AG04449 (cell line): Measurements from ENCODE around the gene RIMKLA.
A peak's percentile ranks its signal among the peaks of the same experiment; 100 is the strongest.

ENCODE experiments used
- CTCF ChIA-PET: fragments of 350-600 bp; formaldehyde crosslinking; extraction: SDS; loops from one replicate; lab custom pipeline; 2021; ENCODE audit warnings: antibody characterized with exemption; lab: Yijun Ruan, JAX
- POLR2A ChIA-PET: fragments of 400-600, 350-600 bp; formaldehyde crosslinking; extraction: SDS; loops from one replicate; lab custom pipeline; 2020; ENCODE audit warnings: antibody characterized with exemption, inconsistent platforms; lab: Yijun Ruan, JAX
- DNase-seq: peaks from one replicate; pipeline ENCODE4 v3.0.0-alpha.2; 2010; ENCODE audit warnings: low read depth, low spot score
- H3K4me3 ChIP-seq: 2 replicates; pipeline ENCODE4 v1.5.1; 2011; ENCODE audit warnings: low read depth, mild to moderate bottlenecking, control low read depth, low read length
- TF ChIP-seq, protein P1 (sequence below): IDR thresholded peaks from one replicate; pipeline ENCODE4 v1.5.1; 2011; ENCODE audit warnings: mild to moderate bottlenecking, moderate library complexity, low read length, control low read depth, inconsistent platforms; ENCODE audit not compliant: insufficient read depth; ENCODE audit errors: missing control alignments

The RIMKLA gene

DNA sequence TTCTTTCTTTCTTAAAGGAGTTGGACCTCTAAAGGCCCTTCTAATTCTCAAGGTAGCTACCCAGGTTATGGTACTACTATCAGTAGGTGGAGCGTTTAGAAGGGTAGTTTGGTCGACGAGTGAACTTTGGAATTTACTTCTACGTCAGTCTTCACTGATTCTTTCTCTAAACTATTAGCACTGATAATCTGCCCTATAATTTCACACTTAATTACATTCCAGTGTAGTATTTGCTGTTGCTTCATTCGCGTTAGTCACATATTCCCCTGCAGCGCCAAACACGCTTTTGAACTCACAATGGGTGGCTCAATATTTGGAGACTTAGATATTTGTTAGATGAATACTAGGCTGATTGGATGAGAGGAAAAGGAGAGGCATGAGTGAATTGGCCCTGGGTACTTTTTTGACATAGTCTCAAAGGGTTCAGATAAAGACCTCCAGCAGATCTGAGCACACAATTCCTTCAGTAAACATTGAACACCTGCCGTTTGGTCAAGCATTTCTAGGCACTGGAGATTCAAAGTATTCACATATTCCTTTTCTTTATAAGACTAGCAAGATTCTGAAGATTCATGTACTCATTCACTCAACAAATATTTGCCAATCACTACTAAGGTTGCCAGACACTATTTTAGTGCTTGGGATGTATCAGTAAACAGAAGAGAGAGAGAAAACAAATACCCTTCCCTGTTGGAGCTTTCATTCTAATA is 44.6 kb upstream of the RIMKLA start:
- ChIA-PET POLR2A (no interaction called here), CTCF (interaction anchor here (1.6 kb wide), 1 partner anchor 8 kb away, joined by 5 read pairs; no protein-coding TSS in a partner anchor)
- no peak for DNase-seq
- TF ChIP-seq, protein P1, sequence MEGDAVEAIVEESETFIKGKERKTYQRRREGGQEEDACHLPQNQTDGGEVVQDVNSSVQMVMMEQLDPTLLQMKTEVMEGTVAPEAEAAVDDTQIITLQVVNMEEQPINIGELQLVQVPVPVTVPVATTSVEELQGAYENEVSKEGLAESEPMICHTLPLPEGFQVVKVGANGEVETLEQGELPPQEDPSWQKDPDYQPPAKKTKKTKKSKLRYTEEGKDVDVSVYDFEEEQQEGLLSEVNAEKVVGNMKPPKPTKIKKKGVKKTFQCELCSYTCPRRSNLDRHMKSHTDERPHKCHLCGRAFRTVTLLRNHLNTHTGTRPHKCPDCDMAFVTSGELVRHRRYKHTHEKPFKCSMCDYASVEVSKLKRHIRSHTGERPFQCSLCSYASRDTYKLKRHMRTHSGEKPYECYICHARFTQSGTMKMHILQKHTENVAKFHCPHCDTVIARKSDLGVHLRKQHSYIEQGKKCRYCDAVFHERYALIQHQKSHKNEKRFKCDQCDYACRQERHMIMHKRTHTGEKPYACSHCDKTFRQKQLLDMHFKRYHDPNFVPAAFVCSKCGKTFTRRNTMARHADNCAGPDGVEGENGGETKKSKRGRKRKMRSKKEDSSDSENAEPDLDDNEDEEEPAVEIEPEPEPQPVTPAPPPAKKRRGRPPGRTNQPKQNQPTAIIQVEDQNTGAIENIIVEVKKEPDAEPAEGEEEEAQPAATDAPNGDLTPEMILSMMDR, result no peak
- peak overlapping the region; percentile 98 for H3K4me3 ChIP-seq

DNA sequence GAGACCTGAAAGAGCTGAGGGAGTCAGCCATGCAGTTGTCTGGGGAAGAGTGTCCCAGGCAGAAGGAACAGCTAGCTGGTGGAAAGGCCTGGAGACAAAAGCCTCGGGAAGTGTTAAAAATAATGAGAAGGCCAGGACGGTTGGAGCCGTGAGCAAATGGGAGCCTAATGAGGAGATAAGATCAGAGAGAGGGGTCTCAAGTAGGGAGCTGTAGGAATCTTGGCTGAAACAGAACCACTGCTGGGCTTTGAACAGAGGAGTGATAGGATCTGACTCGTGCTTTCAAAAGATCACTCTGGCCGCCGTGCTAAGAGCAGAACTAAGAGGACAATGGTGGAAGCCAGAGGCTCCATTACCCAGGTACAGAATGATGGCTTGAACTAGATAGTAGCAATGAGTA is 43.6 kb upstream of the RIMKLA start:
- CTCF ChIA-PET, result interaction anchor here (0.6 to 3.8 kb wide), 4 partner anchors 7 to 420 kb away, joined by 3 to 19 read pairs (median 4); no protein-coding TSS in a partner anchor
- no peak for DNase-seq
- TF ChIP-seq, protein P1, result no peak
- no peak overlapping the region for H3K4me3 ChIP-seq
- POLR2A ChIA-PET, result no interaction called here

DNA sequence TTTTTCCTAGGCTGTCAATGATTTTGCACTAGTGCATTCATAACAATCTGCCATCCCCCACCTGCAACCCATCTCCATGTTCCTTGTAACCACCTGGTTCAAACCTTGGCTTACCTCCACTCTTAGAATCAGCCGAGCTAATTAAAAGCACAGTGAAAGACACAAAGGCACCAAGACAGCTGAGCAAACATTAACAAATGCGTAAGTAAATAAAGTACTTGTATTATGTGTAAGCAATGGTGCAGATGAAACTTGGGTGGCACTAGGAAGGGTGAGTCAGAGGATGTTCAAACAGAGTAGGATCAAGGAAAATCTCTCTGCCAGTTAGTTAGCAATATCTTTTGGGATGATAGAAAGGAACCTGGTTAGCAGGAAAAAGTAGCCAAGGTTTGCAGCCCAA is 40.5 kb upstream of the RIMKLA start:
- TF ChIP-seq, protein P1, result no peak
- ChIA-PET CTCF (interaction anchor here (2.0 to 3.8 kb wide), 2 partner anchors 9 to 166 kb away, joined by 4 to 19 read pairs; no protein-coding TSS in a partner anchor), POLR2A (no interaction called here)
- no peak for DNase-seq
- H3K4me3 ChIP-seq, result no peak overlapping the region

DNA sequence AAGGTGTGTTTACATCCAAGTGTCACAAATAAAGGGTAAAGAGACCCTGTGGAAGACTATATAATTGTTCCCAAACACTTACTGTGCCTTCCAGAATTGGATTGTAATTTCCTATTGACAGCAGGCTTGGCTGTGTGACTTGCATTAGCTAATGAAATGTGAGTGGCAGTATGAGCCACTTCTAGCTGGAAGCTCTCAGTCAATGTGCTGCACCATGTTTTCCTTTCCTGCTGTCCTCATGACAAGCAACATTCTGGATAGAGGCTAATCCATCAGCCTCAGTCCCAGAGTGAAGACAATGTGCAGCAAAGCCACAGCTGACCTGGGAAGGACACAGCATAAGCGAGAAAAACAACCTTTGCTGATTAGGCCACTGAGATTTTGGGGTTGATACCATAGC is 39.7 kb upstream of the RIMKLA start:
- ChIA-PET POLR2A (no interaction called here), CTCF (no interaction called here)
- no peak overlapping the region for H3K4me3 ChIP-seq
- no peak for DNase-seq
- TF ChIP-seq, protein P1, result no peak

DNA sequence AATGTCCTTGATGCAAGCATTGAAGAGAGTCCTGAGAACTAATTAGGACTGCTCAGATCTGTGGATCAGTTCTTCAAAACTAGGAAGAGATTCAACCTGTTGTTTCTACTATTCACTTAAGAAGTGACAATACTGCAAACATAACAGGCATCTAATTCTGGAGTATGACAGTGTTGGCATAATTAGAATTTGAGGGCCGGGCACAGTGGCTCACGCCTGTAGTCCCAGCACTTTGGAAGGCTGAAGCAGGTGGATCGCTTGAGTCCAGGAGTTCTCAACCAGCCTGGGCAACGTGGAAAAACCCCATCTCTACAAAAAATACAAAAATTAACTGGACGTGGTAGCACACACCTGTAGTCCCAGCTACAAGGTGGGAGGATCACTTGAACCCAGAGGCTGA is 37.5 kb upstream of the RIMKLA start:
- CTCF ChIA-PET, result interaction anchor here (1.1 to 1.2 kb wide), 2 partner anchors 40 to 144 kb away, joined by 3 to 4 read pairs; no protein-coding TSS in a partner anchor
- TF ChIP-seq, protein P1, result no peak
- no peak for DNase-seq
- no peak overlapping the region for H3K4me3 ChIP-seq
- POLR2A ChIA-PET, result no interaction called here

DNA sequence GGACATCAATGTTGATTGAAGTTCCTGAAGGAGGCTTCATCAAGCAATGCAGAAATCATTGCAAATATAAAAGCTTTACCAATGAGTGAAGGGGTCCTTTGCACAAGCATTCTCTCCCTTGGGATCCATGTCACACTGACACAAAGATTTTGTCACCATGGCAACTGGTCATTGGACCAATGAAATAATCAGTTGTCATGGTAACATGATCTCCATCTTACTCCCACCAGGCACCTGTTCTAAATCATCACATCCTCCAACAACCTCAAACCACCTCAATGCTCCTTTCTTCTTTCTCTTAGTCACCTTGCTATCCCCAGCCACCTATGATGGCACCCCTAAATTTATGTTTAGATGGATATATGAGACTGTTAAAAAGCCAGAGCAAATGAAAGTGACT is 32.1 kb upstream of the RIMKLA start:
- ChIA-PET CTCF (no interaction called here), POLR2A (no interaction called here)
- DNase-seq, result no peak
- TF ChIP-seq, protein P1, result no peak
- H3K4me3 ChIP-seq, result no peak overlapping the region
